22Rv1 (cell line): ENCODE results near the gene KSR2.

Experiments used
- H3K27ac ChIP-seq: fragments of 450-650 bp; 2 replicates; pipeline ENCODE4 v1.5.1; 2017
- CTCF ChIP-seq: fragments of 450-650 bp; IDR thresholded peaks from 2 replicates; pipeline ENCODE4 v1.5.1; 2017; ENCODE audit warnings: mild to moderate bottlenecking
- ZFX ChIP-seq: fragments of 450-650 bp; IDR thresholded peaks from 2 replicates; pipeline ENCODE4 v1.6.1; 2017; ENCODE audit warnings: antibody characterized with exemption, borderline replicate concordance

Gene KSR2

GRCh38 chr12:117830471-117830870, 138.3 kb downstream of the KSR2 start:
- no peak for TF ChIP-seq ZFX
- no peak for TF ChIP-seq CTCF
- H3K27ac ChIP-seq = no peak overlapping the region

GRCh38 chr12:117829108-117829507, 139.7 kb downstream of the KSR2 start:
- no peak overlapping the region for H3K27ac ChIP-seq

GRCh38 chr12:117827660-117828059, 141.1 kb downstream of the KSR2 start:
- TF ChIP-seq CTCF = no peak
- TF ChIP-seq ZFX = no peak
- H3K27ac ChIP-seq = no peak overlapping the region

More at GRCh38 chr12:117829108-117829507, 139.7 kb downstream of the KSR2 start:
- TF ChIP-seq CTCF = no peak
- TF ChIP-seq ZFX = no peak

- TF ChIP-seq ZFX (no peak), CTCF (no peak)
- no peak overlapping the region for H3K27ac ChIP-seq
Observed at GRCh38 chr12:117825827-117826226, 143.0 kb downstream of the KSR2 start.

GRCh38 chr12:117821480-117822175, 147.2 kb downstream of the KSR2 start:
- TF ChIP-seq CTCF (no peak), ZFX (no peak)
- H3K27ac ChIP-seq = no peak overlapping the region

- no peak overlapping the region for H3K27ac ChIP-seq
- TF ChIP-seq CTCF = no peak
- TF ChIP-seq ZFX = no peak
Observed at GRCh38 chr12:117820216-117820907, 148.4 kb downstream of the KSR2 start.

- no peak overlapping the region for H3K27ac ChIP-seq
- no peak for TF ChIP-seq ZFX
- no peak for TF ChIP-seq CTCF
Observed at GRCh38 chr12:117819160-117819559, 149.6 kb downstream of the KSR2 start.
